PFSK-1 (cell line): ENCODE results near the gene TBXAS1.

ENCODE experiments used
- FOXP2 ChIP-seq: optimal IDR thresholded peaks from 2 replicates; pipeline ENCODE3; 2011; ENCODE audit warnings: borderline replicate concordance, control low read depth, inconsistent platforms; ENCODE audit not compliant: insufficient read depth; ENCODE audit errors: extremely low read length, extremely low read depth
- POLR2AphosphoS5 ChIP-seq: IDR thresholded peaks from 2 replicates; pipeline ENCODE4 v1.6.1; 2012; ENCODE audit warnings: low read depth, mild to moderate bottlenecking, control low read depth, low read length, moderate library complexity
- SIN3A ChIP-seq: IDR thresholded peaks from 2 replicates; pipeline ENCODE4 v1.6.1; 2012; ENCODE audit warnings: mild to moderate bottlenecking, low read length, moderate library complexity, borderline replicate concordance; ENCODE audit not compliant: insufficient read depth
- TAF1 ChIP-seq: IDR thresholded peaks from 2 replicates; pipeline ENCODE4 v1.6.1; 2012; ENCODE audit warnings: low read length, control low read depth, borderline replicate concordance; ENCODE audit not compliant: insufficient read depth
- TF ChIP-seq, protein P1 (sequence below), 2 experiments: IDR thresholded peaks; 2 replicates each; pipeline versions ENCODE4 v1.6.1 to v1.8.0; 2011 to 2012; ENCODE audit warnings: low read depth in 2 of 2, low read length in 2 of 2, control low read depth in 1 of 2, inconsistent platforms in 1 of 2, mild to moderate bottlenecking in 1 of 2, moderate library complexity in 1 of 2; ENCODE audit not compliant: insufficient read depth in 1 of 2

TBXAS1 gene

DNA sequence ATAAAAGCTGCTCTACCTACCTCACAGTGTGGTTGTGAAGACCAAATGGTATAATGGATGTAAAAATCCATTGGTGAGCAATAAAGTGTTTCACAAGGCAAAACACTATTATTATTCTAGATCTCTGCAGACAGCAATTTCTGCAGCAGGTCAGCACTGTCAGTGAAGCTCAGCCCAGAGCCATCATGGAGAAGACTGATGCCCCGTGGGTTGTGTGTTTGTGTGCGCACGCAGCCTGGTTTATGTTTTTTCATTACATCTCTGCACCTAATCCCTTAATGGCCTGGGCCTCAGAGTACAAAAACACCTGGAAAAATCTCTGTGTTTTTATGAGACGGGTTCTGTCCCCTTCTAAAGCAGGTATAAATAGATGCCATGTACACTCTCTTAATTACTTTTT lies 169.5 kb downstream of the TBXAS1 start:
- no peak for TF ChIP-seq TAF1

DNA sequence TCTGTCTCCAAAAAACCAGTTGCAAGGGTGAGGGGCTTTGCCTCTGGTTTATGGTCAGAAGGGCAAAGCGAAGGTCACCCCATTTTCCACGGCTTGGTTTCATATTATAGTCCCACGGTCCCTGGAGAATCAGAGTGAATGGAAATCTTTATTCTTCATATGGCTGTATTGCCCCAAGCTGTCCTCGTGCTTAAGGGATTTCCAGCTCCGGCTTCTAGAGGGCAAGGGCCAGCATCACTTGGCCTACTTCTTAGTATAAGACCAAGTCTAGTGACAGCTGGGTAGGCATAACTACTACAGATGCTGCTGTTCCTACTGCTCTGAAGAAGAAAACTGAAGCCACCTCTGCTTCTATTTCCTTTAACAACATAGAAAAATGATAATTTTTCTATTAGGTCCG lies 170.5 kb downstream of the TBXAS1 start:
- TF ChIP-seq POLR2AphosphoS5: no peak
- no peak for TF ChIP-seq SIN3A
- TF ChIP-seq TAF1: no peak
- TF ChIP-seq, protein P1, sequence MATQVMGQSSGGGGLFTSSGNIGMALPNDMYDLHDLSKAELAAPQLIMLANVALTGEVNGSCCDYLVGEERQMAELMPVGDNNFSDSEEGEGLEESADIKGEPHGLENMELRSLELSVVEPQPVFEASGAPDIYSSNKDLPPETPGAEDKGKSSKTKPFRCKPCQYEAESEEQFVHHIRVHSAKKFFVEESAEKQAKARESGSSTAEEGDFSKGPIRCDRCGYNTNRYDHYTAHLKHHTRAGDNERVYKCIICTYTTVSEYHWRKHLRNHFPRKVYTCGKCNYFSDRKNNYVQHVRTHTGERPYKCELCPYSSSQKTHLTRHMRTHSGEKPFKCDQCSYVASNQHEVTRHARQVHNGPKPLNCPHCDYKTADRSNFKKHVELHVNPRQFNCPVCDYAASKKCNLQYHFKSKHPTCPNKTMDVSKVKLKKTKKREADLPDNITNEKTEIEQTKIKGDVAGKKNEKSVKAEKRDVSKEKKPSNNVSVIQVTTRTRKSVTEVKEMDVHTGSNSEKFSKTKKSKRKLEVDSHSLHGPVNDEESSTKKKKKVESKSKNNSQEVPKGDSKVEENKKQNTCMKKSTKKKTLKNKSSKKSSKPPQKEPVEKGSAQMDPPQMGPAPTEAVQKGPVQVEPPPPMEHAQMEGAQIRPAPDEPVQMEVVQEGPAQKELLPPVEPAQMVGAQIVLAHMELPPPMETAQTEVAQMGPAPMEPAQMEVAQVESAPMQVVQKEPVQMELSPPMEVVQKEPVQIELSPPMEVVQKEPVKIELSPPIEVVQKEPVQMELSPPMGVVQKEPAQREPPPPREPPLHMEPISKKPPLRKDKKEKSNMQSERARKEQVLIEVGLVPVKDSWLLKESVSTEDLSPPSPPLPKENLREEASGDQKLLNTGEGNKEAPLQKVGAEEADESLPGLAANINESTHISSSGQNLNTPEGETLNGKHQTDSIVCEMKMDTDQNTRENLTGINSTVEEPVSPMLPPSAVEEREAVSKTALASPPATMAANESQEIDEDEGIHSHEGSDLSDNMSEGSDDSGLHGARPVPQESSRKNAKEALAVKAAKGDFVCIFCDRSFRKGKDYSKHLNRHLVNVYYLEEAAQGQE (IDR thresholded peaks at IDR 0.05; ENCODE audit: insufficient read depth in 1 of 2, low read depth in 2 of 2, low read length in 2 of 2): no peak
- TF ChIP-seq FOXP2: no peak

DNA sequence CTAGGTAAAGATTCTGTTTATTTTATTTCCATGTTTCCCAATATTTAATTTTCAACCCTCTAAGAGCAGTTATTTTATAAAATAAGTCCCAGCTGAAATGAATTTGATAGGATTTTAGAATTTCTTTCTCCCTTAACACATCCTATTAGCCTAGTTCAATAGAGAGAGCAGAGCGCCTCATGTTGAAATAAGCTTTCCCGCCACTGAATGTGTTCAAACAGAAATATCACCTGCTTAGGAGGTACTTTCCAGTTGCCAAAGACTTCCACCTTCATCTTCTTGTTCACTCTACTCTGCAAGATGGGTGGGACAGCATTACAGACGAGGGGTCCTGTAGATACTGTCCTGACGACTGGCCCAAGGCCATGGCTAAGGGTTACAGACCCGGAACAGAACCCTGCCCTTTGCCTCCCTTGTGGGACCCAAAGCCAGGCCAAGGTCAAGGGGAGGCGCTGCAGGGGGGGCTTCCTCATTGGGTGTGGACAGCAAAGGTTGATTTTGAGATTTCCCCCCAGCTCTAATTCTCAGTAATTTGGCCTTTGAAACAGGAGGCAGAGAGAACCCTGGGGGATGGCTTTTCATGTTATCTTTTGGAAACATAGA lies 171.7 kb downstream of the TBXAS1 start:
- TF ChIP-seq FOXP2: no peak
- TF ChIP-seq TAF1: no peak
- TF ChIP-seq POLR2AphosphoS5: no peak
- TF ChIP-seq, protein P1 (IDR thresholded peaks at IDR 0.05; ENCODE audit: insufficient read depth in 1 of 2, low read depth in 2 of 2, low read length in 2 of 2): no peak
- no peak for TF ChIP-seq SIN3A

DNA sequence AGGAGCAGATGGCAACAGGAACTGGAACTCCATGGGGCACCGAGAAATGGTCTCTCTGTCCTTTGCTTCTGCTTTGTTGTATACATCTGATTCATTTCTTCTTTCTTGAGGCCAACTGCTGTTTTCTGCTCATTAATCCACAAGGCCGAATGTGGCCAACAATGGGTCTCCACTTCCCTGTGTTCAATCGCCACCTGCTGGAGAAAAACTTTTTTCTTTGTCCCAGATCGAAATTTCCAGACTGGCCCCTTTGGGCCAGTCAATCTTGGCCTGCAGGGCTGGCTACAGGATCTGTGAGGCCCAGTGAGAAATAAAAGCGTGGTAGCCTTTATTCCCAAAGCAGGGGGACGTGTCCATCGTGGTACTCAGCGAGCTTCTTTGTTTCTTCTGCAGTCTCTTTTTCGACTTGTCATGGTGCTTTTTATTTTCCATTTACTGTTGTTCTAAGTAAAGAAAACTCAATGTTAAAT lies 174.9 kb downstream of the TBXAS1 start:
- TF ChIP-seq SIN3A (no peak), FOXP2 (no peak), TAF1 (no peak), POLR2AphosphoS5 (no peak)
- TF ChIP-seq, protein P1 (IDR thresholded peaks at IDR 0.05; ENCODE audit: insufficient read depth in 1 of 2, low read depth in 2 of 2, low read length in 2 of 2): no peak

DNA sequence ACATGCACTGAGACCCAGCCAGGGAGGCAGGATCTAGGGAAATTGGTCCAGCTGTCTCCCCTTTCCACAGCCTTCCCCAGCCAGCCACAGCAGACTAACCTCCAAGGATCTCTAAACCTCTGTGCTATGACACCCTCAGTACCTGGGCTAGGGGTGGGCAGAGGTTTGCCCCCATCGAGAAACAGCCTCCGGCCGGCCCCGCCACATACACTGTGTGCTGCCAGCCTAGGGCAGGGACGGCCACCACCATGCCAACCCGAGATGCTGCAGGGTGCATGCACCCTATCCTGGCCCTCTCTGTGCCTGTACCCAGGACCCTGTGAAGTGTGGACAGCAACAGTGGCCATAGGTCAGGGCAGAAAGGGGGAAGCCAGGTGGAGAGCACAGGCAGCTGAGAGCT lies 175.6 kb downstream of the TBXAS1 start:
- TF ChIP-seq TAF1 (no peak), POLR2AphosphoS5 (no peak), FOXP2 (no peak), SIN3A (no peak)
- TF ChIP-seq, protein P1 (IDR thresholded peaks at IDR 0.05; ENCODE audit: insufficient read depth in 1 of 2, low read depth in 2 of 2, low read length in 2 of 2): no peak
